GM19467 (cell line): ENCODE results near the gene C11orf91.
"Not testable (repeated sequence)": the region's sequence is repeated elsewhere in the genome, so short reads cannot be mapped to it uniquely, and the experiment has no call there.

Source experiments
- ATAC-seq: cut with Tn5 transposase; IDR thresholded peaks from one replicate; pipeline ENCODE4 v1.9.1; 2021; ENCODE audit warnings: mild to moderate bottlenecking, moderate library complexity; ENCODE audit not compliant: unreplicated experiment

The C11orf91 gene

DNA sequence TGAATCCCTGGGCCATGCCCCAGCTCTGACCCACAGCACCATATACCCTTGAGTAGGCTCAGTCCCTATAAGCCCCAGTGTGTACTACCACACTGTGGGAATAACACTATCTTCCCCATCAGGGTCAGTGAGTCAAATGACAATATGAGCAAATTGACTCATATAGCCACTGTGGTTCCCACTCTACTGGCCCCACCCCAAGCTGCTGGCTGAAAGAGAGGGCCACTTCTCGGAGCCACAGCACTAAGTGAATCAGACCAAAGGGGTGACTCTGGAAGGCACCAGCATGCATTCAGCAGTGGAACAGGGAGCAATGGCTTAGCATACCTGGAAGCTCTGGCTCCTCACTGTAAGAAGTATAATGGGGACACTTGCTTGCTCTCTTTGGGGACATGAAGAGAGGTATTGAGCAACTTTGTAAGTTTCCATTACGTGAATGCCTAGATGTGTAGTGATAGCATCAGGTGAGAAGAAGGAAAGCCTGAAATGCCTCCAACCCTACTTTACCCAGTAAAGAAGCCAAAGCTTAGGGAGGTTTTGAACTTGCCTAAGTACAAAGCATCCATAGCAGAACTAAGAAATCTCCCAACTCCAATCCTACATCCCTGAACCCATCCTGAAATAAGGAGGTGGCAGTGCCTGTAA is 22.1 kb upstream of the C11orf91 start:
- no peak for ATAC-seq

DNA sequence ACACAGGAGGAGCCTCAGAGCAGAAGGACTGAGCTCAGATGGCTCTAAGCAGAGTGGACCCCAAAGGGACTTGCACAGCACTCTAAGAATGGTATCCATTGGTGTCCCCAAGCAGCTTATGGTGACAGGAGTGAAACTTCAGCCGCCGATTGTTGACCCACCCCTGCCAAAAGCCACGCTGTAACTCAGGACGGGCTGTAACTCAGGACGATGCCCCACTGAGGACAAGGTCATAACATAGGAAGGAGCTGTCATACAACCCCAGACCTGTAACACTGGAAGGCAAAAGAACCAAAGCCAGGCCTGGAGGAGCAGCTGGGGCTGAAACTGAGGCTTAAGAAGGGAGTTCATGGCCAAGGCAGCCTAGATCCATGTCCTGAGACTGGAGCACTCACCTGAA is 21.4 kb upstream of the C11orf91 start:
- ATAC-seq: no peak

DNA sequence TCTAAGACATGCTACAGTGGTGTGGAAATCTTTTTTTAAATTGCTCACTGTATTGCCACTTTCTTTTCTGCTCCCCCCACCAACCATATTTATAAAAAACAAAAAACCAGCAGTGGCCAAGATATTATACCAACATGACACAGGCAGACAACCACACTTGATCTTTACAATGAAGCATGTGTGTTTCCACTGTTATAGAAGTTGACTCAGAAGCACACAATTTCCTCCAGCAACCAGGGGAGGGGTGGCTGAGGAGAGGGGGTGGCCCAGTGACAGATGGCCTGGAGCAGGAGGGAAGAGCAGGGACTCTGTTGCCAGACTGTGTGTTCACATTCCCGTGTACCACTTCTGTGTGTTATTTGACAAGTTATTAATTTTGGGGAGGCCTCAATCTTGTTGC is 20.8 kb upstream of the C11orf91 start:
- ATAC-seq: no peak

DNA sequence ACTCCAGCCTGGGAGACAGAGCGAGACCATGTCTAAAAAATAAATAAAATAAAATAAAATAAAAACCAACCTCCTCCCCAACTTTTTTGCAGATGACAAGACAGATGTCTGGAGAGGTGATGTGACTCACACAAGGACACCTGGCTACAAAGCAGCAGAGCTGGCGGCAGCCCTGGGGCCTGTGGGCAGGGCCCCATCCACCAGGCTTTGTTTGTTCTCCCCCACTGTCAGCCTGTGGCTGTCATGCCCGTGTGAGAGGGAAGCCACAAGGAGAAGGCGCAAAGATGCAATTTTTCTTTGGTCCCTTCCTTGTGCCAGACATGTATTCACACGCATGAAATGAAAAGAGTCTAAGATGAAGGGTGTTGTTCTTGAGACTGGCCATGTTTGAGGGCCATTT is 19.0 kb upstream of the C11orf91 start:
- no peak for ATAC-seq

DNA sequence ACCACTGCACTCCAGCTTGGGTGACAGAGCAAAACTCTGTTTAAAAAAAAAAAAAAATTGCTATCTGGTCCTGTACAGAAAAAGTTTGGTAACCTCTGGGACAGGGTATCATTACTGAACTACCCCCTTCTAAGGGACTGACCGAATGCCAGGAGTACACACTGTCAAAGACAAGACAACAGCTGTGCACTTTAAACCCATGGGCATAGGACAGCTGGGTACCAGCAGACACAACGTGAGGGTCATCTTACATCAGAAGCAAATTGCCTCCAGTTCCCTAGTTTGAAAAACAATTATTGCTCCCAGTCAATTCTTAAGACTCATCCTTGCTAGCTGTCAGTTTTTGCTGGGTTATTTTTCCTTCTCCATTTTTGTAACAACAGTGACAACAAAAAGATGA is 17.8 kb upstream of the C11orf91 start:
- ATAC-seq: no peak

DNA sequence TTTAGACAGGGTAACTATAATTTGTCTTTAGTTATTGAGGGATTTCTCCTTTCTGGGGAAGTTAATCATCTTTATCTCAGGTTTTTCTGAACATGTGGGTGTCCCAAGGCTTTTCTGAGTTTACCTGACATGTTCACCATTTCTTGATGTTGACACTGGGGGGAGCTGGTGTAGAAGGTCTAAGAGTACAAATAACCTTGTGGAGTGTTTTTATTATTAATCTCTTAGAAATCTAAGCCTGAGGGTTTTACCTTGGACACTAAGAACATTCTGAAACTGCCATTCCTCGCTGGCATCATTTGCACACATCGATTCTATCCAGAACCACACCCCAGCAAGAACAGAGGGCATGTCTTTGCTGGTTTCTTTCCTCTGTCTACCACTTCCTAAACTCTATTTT is 15.6 kb upstream of the C11orf91 start:
- ATAC-seq: no peak

DNA sequence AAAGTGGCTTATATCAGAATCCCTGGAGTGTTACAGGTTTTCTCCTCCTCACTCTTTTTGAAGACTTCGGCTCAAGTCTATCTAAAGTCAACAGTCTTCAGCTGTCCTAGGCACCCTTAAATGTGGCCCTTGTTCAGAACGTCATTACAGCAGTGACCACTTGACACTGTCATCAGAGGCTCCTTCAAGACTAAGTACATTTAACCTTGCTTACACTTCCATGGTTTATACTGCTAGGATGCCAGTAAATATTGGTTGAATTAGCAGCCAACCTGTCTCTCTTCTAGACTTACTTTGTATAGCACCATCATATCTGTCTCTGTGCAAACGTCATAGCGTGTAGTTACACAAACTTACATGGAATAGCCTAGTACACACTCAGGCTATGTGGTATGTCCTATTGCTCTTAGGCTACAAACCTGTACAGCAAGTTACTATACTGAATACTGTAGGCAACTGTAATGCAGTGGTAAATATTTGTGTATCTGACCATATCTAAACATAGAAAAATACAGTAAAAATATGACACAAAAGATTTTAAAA is 13.3 kb upstream of the C11orf91 start:
- no peak for ATAC-seq

DNA sequence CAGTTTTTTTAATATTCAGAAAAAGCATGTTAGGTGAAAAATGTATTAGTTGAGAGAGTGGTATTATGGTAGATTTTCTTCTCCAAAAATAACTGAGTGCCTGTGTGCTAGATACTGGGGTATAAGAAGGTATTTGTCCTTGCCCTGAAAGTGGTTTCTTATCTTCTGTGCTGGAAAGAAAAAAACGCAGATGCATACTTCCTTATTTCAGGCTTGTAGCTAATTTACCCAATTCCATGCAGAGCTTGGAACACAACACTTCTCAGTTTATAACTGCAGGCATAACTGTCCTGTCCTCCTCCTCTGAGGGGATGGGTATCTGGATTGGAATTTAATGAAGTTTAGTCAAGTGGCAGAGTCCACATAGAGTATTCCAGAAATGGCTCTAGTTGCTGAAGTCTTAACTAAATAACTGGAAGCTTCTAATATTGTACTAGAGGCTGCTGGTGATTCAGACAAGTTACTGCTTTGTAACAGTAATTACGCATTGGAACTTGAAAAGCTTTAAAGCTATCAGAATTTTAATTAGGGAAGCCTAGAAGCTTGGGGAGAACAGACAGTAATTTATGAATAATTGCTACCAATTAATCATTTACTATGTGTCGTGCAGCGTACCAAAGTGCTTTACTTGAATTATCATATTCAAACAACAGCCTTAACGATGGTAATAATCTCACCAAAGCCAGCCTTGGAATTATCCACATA is 12.7 kb upstream of the C11orf91 start:
- no peak for ATAC-seq

DNA sequence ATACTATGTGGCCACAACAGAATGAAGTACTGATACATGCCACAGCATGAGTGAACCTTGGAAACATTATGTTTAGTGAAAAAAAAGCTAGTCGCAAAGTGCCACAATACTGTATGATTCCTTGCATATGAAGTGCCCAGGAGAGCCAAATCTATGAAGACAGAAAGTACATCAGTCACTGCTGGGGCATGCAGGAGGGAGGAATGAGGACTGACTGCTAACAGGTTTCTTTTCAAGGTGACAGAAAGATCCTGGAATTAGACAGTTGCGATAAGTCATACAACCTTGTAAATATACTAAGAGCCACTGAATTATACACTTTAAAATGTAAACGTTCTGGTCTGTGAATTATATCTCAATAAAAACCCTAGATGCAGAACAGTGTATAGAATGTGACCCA is 11.8 kb upstream of the C11orf91 start:
- ATAC-seq: no peak

DNA sequence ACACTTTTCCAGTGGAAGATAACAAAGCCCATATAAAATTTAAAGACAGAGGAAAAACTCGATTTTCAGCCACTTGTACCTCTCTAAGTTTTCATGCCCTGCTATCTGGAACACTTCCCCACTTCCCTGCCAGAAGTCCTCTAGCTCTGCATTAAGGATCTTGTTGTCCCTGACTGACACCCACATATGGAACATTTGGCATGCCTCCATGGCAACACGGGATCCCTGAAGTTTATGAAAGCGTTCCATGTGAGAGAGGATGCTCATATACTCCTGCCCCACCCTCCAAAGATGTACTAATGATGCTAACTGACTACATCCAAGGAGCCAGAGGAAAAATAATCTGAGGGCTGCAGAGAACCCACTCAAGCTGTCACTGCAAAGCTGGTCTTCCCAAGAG is 8.8 kb upstream of the C11orf91 start:
- no peak for ATAC-seq

DNA sequence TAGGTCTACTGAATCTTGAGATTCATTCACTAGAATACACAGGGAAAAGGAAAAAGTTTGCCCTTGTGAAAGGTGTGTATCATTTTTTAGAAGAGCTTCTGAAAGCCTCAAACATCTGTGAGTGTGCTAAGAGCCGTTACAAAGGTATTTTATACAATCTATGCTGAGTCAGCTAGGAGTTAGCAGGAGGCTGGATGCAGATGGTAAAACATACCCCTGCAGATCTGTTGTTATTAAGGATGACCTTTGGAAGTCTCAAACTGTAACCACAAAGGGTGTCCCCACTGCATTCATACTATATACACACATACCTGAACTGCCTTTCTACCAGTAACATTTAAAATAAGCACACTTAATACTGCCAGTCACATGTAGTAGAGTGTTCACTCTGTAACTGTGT is 8.4 kb upstream of the C11orf91 start:
- no peak for ATAC-seq

DNA sequence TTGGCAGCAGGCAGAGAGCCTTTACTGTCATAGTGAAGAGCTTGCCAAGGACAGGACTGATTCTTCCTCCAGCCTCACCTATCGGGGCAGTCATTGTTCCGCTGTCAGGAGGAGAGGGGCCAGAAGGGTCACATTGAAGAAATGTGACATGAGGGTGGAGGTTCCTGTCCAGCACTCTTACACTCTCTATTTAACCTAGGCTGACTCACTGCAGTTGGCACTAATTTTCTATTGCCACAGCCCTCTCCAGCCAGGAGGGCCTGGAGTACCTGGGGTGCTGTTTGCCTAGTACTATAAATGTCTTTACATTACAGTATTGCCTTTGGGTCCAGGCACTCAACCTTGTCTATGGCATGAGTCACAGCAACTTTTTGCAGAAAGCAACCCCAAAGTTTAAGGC is 7.2 kb upstream of the C11orf91 start:
- not testable (repeated sequence) for ATAC-seq

DNA sequence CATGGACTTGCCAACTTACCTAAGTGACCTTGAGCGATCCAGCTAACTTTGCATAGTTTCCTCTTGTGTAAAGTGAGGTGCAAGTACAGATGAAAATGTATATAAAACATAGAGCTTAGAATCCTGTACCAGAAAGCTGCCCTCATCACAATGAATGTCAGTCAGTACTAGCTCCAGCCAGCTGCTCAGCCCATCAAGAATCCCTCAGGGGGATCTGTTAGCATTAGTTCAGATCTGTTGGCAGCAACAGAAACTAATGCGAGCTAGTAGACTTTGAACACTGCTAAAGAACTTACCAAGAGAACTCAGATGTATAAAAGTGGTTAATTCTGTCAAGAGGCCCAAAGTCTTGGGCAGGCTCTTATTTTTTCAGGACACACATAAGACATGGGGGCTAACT is 6.3 kb upstream of the C11orf91 start:
- ATAC-seq: no peak

DNA sequence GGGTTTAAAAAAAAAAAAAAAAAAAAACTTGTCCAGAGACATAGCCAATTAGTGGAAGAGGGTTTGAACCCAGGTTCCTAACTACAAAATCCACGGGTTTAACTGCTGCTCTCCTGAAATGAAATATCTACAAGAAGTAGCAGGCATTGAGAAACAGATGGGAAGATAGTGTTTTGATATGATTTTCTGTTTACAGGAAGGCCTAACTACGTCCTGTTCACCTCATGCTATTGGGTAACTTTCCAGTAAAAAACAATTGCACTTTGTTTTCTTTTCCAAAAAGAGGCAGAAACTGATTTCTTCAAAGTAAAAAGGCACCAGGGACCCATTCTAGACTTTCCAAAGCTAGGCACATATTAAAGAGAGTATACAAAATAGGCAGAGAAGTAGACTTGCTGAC is 5.9 kb upstream of the C11orf91 start:
- no peak for ATAC-seq

DNA sequence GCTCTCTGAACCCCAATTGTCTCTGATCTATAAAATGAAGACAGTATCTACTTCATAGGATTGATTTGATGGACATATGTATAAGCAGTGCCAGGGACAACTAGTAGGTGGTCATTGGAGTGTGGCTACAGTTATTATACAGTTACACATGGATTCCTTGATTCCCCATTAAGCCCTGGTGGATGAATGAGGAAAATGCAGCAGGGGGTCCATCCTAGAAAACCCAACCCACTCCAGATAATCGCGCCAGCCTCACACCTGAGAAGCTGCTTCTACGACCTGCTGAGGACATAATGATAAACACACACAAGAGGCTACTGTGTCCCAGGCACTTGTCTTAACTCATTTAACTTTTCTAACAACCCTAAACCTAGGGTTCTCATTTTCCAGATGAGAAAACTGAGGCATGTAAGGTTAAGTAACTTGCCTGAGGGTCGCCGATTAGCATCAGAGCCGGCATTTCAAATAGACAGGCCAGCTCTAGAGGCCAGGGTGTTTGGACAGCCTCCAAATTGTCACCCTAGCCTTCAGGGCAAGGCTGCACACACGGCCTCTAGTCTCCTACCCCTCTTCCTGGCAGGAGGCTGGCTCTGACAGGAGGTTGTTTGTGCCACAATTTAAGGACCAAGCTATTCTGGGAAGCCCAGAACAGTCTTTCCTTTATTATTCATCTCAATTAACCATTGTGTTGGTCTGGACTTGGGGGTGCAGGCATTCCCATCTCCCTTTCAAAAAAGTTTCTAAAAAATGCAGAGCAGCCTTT is 3.8 kb upstream of the C11orf91 start:
- ATAC-seq: no peak

DNA sequence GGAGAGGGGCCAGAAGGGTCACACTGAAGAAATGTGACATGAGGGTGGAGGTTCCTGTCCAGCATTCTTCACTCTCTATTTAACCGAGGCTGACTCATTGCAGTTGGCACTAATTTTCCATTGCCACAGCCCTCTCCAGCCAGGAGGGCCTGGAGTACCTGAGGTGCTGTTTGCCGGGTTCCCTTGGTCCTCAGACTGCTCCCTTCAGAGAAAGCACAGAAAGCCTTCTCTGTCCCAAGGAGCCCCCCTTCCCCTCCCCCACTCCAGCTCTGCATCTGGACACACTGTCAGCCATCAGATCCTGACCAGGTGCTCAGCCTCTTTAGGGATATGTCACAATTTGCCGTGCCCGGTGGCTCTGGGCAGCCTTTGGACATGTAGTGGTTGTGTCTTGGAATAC is 3.2 kb upstream of the C11orf91 start:
- no peak for ATAC-seq

DNA sequence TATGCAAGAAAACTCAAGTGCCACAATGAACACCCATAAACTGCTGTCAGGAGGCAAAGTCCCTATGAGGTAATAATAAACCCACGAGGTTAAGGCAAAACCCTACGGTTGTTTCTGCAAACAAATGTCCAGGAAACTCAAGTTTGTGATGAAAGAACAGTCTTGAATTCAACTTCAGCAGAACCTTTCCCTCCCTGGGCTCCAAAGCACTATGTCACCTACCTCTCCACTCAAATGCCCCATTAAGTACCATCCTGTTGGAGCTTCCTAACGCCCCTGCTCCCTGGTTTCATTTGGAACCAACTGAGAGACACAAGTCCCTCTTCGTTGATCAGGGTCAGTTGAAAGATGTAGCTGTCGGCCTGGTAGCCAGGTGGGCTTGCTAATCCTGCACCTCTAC is 2.6 kb upstream of the C11orf91 start:
- ATAC-seq: no peak

DNA sequence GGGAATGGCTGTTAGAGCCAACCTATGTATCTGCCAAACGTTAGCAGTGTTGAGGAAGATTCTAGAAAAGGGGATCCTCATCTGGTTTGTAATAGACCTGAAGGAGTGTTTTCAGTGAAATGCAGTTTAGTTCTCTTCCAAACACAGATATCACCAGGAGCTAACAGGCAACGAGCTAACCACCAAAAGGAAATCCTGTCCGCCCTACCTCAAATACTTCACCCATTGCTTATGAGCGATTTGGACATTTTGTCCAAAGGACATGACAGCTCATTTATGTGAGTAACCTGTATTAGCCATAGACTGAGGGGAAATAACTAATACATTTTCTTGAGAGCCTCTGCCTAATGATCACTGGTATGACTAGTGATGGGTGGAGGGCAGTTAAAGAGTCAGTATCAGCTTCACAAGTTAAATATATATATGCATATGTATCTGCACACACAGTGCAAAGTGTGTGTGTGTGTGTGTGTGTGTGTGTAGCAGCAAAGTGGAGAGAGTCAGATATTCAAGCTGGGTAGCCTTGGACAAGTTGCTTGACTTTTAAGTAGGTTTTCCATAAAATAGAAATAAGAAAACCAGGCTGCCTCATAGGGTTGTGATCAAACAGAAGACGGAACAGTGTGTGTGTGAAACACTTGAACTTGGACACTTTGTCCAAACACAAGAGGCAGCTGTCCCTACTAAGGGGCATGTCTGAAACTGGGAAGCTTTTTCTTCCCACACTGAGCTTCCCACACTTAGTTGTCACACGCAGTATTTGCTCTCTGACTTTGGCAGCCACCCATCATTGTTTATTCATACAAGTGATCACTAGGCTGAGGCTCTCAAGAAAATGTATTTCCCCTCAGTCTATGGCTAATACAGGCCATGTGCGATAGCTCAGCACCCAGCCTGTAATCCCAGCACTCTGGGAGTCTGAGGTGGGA is 940 bp upstream of the C11orf91 start:
- ATAC-seq: peak; percentile 1

DNA sequence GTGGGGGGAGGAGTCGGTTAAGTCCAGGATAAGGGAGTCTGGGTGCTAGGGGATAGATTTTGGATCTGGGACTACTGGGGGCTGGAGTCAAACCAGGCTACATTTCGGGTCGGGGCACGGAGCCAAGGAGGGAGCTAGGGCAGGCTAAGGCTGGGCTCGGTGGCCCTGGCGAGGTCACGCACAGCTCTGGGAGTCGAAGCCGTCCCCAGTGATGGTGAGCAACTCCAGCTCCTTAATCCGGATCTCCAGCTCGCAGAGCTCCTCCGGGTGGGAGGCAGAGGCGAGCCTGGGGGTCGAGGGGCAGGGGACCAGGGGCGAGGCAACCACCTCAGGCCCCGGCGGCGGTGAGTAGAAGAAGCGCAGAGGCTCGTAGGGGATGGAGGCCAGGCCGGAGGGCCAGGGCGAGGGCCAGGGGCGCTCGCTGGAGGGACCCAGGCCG is 544 bp downstream of the C11orf91 start:
- ATAC-seq: no peak

DNA sequence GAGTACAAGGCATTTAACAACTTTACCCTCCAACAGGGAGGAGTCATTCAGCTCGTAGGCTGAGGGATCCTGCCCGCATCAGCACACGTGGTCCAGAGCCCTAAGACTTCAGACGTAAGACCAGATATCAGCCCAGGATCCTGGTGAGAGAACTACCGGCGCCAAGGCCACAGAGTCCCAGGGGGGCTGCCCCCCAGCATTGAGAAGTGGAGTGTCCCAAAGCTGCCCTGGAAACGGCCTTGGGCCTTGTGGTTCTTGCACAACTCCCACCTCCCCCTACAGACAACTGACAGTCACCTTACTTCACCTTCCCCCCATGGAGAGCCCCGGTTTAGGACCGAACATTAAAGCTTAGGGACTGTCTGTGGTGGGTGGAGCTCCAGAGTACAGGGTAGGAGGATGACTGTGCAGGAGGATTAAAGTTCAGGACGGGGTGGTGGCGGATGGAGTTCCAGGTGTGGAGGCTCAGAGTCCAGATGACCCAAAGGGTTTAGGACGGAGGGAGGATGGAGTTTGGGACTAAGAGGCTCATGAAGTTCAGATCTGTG is 1.0 kb downstream of the C11orf91 start:
- ATAC-seq: no peak
